PFSK-1 (cell line): Measurements from ENCODE around the gene RAD51D.

Source experiments
- FOXP2 ChIP-seq: optimal IDR thresholded peaks from 2 replicates; pipeline ENCODE3; 2011; ENCODE audit warnings: borderline replicate concordance, control low read depth, inconsistent platforms; ENCODE audit not compliant: insufficient read depth; ENCODE audit errors: extremely low read length, extremely low read depth
- POLR2AphosphoS5 ChIP-seq: IDR thresholded peaks from 2 replicates; pipeline ENCODE4 v1.6.1; 2012; ENCODE audit warnings: low read depth, mild to moderate bottlenecking, control low read depth, low read length, moderate library complexity
- REST ChIP-seq, 2 experiments: IDR thresholded peaks; 2 replicates each; pipeline versions ENCODE4 v1.6.1 to v1.8.0; 2011 to 2012; ENCODE audit warnings: low read depth in 2 of 2, low read length in 2 of 2, control low read depth in 1 of 2, inconsistent platforms in 1 of 2, mild to moderate bottlenecking in 1 of 2, moderate library complexity in 1 of 2; ENCODE audit not compliant: insufficient read depth in 1 of 2
- SIN3A ChIP-seq: IDR thresholded peaks from 2 replicates; pipeline ENCODE4 v1.6.1; 2012; ENCODE audit warnings: mild to moderate bottlenecking, low read length, moderate library complexity, borderline replicate concordance; ENCODE audit not compliant: insufficient read depth
- TAF1 ChIP-seq: IDR thresholded peaks from 2 replicates; pipeline ENCODE4 v1.6.1; 2012; ENCODE audit warnings: low read length, control low read depth, borderline replicate concordance; ENCODE audit not compliant: insufficient read depth

RAD51D gene

GRCh38 chr17:35159940-35160339 lies 40.3 kb upstream of the RAD51D start:
- no peak for TF ChIP-seq FOXP2

GRCh38 chr17:35155246-35155645 lies 35.6 kb upstream of the RAD51D start:
- TF ChIP-seq FOXP2, result no peak
- no peak for TF ChIP-seq TAF1
- no peak for TF ChIP-seq REST (IDR thresholded peaks at IDR 0.05; ENCODE audit: insufficient read depth in 1 of 2, low read depth in 2 of 2, low read length in 2 of 2)
- TF ChIP-seq SIN3A, result no peak
- TF ChIP-seq POLR2AphosphoS5, result no peak

- TF ChIP-seq SIN3A (no peak), REST (IDR thresholded peaks at IDR 0.05; ENCODE audit: insufficient read depth in 1 of 2, low read depth in 2 of 2, low read length in 2 of 2) (no peak), TAF1 (no peak)
Observed at GRCh38 chr17:35154196-35155165, 34.8 kb upstream of the RAD51D start.

- TF ChIP-seq SIN3A, result no peak
- TF ChIP-seq REST (IDR thresholded peaks at IDR 0.05; ENCODE audit: insufficient read depth in 1 of 2, low read depth in 2 of 2, low read length in 2 of 2), result no peak
- no peak for TF ChIP-seq TAF1
- no peak for TF ChIP-seq FOXP2
- no peak for TF ChIP-seq POLR2AphosphoS5
Observed at GRCh38 chr17:35152421-35153140, 32.9 kb upstream of the RAD51D start.

GRCh38 chr17:35149941-35150340 lies 30.3 kb upstream of the RAD51D start:
- TF ChIP-seq POLR2AphosphoS5 (no peak), SIN3A (no peak)

- TF ChIP-seq FOXP2 (no peak), SIN3A (no peak)
Observed at GRCh38 chr17:35148144-35148543, 28.5 kb upstream of the RAD51D start.
